H1 (cell line): ENCODE results near the gene ANKRD11. TPM values are rescaled to one million over a fixed set of nuclear protein-coding genes. Genes with fewer than 3 reads are reported as not detected.
A peak's percentile ranks its signal among the peaks of the same experiment; 100 is the strongest.

ENCODE experiments used
- CTCF ChIA-PET: fragments of 300-600 bp; sonication (Branson Sonifier 250); formaldehyde crosslinking; loops from one replicate; lab custom pipeline; 2021; ENCODE audit not compliant: partially characterized antibody; lab: Charles Lee
- POLR2A ChIA-PET: fragments of 300-600 bp; sonication (Branson Sonifier 250); formaldehyde crosslinking; loops from one replicate; lab custom pipeline; 2021; ENCODE audit warnings: inconsistent platforms; ENCODE audit not compliant: partially characterized antibody; lab: Charles Lee
- DNase-seq, 2 experiments: peaks; one replicate each; pipeline versions ENCODE4 v3.0.0 to v3.0.0-alpha.2; 2010 to 2022; ENCODE audit warnings: low spot score in 2 of 2, low read depth in 1 of 2, mixed read lengths in 1 of 2
- FAIRE-seq: peaks from 2 replicates; lab custom pipeline; 2011; peaks lifted over from hg19 to GRCh38; lab: Jason Lieb, UNC
- H2AFZ ChIP-seq: 2 replicates; pipeline ENCODE4 v1.8.1; 2012; ENCODE audit warnings: low read length, inconsistent platforms
- H2AK5ac ChIP-seq: 2 replicates; pipeline ENCODE4 v1.6.1; 2013; ENCODE audit warnings: low read depth, low read length
- H2BK120ac ChIP-seq: replicated peaks from 2 replicates; pipeline ENCODE3; 2013; ENCODE audit warnings: low read depth, low read length, inconsistent platforms
- H2BK12ac ChIP-seq: 2 replicates; pipeline ENCODE4 v1.6.1; 2013; ENCODE audit warnings: low read depth, low read length
- H2BK15ac ChIP-seq: 2 replicates; pipeline ENCODE4 v1.6.1; 2013; ENCODE audit warnings: low read length
- H2BK20ac ChIP-seq: 2 replicates; pipeline ENCODE4 v1.6.1; 2013; ENCODE audit warnings: low read length
- H2BK5ac ChIP-seq: 2 replicates; pipeline ENCODE4 v1.6.1; 2013; ENCODE audit warnings: low read depth, low read length
- H3K14ac ChIP-seq: 2 replicates; pipeline ENCODE4 v1.6.1; 2013; ENCODE audit warnings: inconsistent platforms; ENCODE audit not compliant: insufficient read length
- H3K18ac ChIP-seq: 2 replicates; pipeline ENCODE4 v1.6.1; 2013; ENCODE audit warnings: low read length; ENCODE audit errors: extremely low read depth
- H3K23ac ChIP-seq: 2 replicates; pipeline ENCODE4 v1.6.1; 2013; ENCODE audit warnings: inconsistent platforms; ENCODE audit not compliant: insufficient read length
- H3K23me2 ChIP-seq: 2 replicates; pipeline ENCODE4 v1.6.1; 2013; ENCODE audit warnings: low read depth, low read length
- H3K27ac ChIP-seq: 2 replicates; pipeline ENCODE4 v1.6.1; 2011; ENCODE audit warnings: low read depth, low read length, inconsistent platforms
- H3K27me3 ChIP-seq, 4 experiments: replicated peaks in 1 of 4; 1 replicate in 1 of 4; 2 replicates in 3 of 4; pipeline versions ENCODE4 v1.6.1 to v1.8.1; 2011 to 2013; ENCODE audit warnings: low read length in 3 of 4, mild to moderate bottlenecking in 3 of 4, inconsistent platforms in 2 of 4, mixed read lengths in 2 of 4, moderate library complexity in 1 of 4; ENCODE audit not compliant: control insufficient read depth in 3 of 4, insufficient read depth in 3 of 4; ENCODE audit errors: extremely low read depth in 1 of 4
- H3K36me3 ChIP-seq, 4 experiments: 2 replicates each; pipeline versions ENCODE4 v1.6.1 to v1.8.1; 2011 to 2013; ENCODE audit warnings: mild to moderate bottlenecking in 4 of 4, low read length in 3 of 4, moderate library complexity in 2 of 4, control low read depth in 1 of 4, inconsistent platforms in 1 of 4; ENCODE audit not compliant: insufficient read depth in 4 of 4, control insufficient read depth in 2 of 4
- H3K4ac ChIP-seq: replicated peaks from 2 replicates; pipeline ENCODE3; 2013; ENCODE audit warnings: low read length, low read depth, mixed read lengths, inconsistent platforms; ENCODE audit not compliant: insufficient read length
- H3K4me1 ChIP-seq, 4 experiments: replicated peaks in 1 of 4; 1 replicate in 1 of 4; 2 replicates in 3 of 4; pipeline versions ENCODE4 v1.6.1 to v1.8.1; 2011 to 2013; ENCODE audit warnings: low read length in 3 of 4, inconsistent platforms in 2 of 4, mixed read lengths in 1 of 4; ENCODE audit not compliant: insufficient read depth in 4 of 4, control insufficient read depth in 3 of 4
- H3K4me2 ChIP-seq, 2 experiments: 2 replicates each; pipeline versions ENCODE4 v1.6.1 to v1.8.1; 2011 to 2013; ENCODE audit warnings: low read depth in 2 of 2, low read length in 2 of 2, control low read depth in 1 of 2, inconsistent platforms in 1 of 2, mild to moderate bottlenecking in 1 of 2; ENCODE audit not compliant: insufficient read depth in 1 of 2
- H3K4me3 ChIP-seq, 4 experiments: fragments of 200-600, 300-600 bp in 1 of 4; sonication (generic), shearing (Covaris generic), sonication (Bioruptor Twin) in 1 of 4; 2 replicates each; pipeline versions ENCODE4 v1.5.1 to v1.8.1; 2011 to 2016; ENCODE audit warnings: low read length in 4 of 4, low read depth in 3 of 4, control low read depth in 2 of 4, inconsistent platforms in 2 of 4, mild to moderate bottlenecking in 2 of 4, mixed read lengths in 1 of 4, moderate library complexity in 1 of 4; ENCODE audit not compliant: insufficient read depth in 2 of 4; ENCODE audit errors: extremely low read depth in 1 of 4
- H3K56ac ChIP-seq: replicated peaks from 2 replicates; pipeline ENCODE3; 2013; ENCODE audit warnings: low read depth, mild to moderate bottlenecking, mixed read lengths, low read length, inconsistent platforms; ENCODE audit not compliant: insufficient read length
- H3K79me1 ChIP-seq: 2 replicates; pipeline ENCODE4 v1.6.1; 2013; ENCODE audit warnings: low read depth, low read length, control low read depth
- H3K79me2 ChIP-seq, 2 experiments: 2 replicates each; pipeline versions ENCODE4 v1.6.1 to v1.8.1; 2012 to 2013; ENCODE audit warnings: low read length in 2 of 2, mild to moderate bottlenecking in 2 of 2, inconsistent platforms in 1 of 2; ENCODE audit not compliant: insufficient read depth in 2 of 2, control insufficient read depth in 1 of 2
- H3K9ac ChIP-seq, 4 experiments: replicated peaks in 1 of 4; 1 replicate in 1 of 4; 2 replicates in 3 of 4; pipeline versions ENCODE4 v1.6.1 to v1.8.1; 2011 to 2013; ENCODE audit warnings: low read depth in 3 of 4, low read length in 3 of 4, control low read depth in 2 of 4, mild to moderate bottlenecking in 2 of 4, moderate library complexity in 2 of 4, inconsistent platforms in 1 of 4; ENCODE audit errors: extremely low read depth in 1 of 4
- H3K9me3 ChIP-seq, 2 experiments: 2 replicates each; pipeline versions ENCODE4 v1.6.1 to v1.8.1; 2012 to 2013; ENCODE audit warnings: mild to moderate bottlenecking in 2 of 2, moderate library complexity in 2 of 2, control low read depth in 1 of 2, inconsistent platforms in 1 of 2, low read depth in 1 of 2, low read length in 1 of 2, mixed read lengths in 1 of 2; ENCODE audit not compliant: insufficient read depth in 2 of 2
- H4K20me1 ChIP-seq, 2 experiments: replicated peaks in 1 of 2; 2 replicates each; pipeline versions ENCODE3 to v1.8.1; 2011 to 2013; ENCODE audit warnings: inconsistent platforms in 2 of 2, low read length in 2 of 2, mild to moderate bottlenecking in 1 of 2; ENCODE audit not compliant: insufficient read depth in 2 of 2, control insufficient read depth in 1 of 2
- H4K5ac ChIP-seq: 2 replicates; pipeline ENCODE4 v1.6.1; 2013; ENCODE audit warnings: low read length, low read depth, mixed read lengths, inconsistent platforms; ENCODE audit not compliant: insufficient read length
- H4K8ac ChIP-seq: 2 replicates; pipeline ENCODE4 v1.8.0; 2013; ENCODE audit warnings: mild to moderate bottlenecking, moderate library complexity, low read length, inconsistent platforms; ENCODE audit not compliant: insufficient read depth; ENCODE audit errors: extremely low read depth
- H4K91ac ChIP-seq: replicated peaks from 2 replicates; pipeline ENCODE3; 2013; ENCODE audit warnings: low read length, mixed read lengths, inconsistent platforms; ENCODE audit not compliant: insufficient read length
- CBX5 ChIP-seq: fragments of 300-800, 300-1000 bp; sonication (generic); IDR thresholded peaks from 2 replicates; pipeline ENCODE4 v1.7.1; 2016; ENCODE audit warnings: antibody characterized with exemption, low read length, low read depth
- CTBP2 ChIP-seq: IDR thresholded peaks from 2 replicates; pipeline ENCODE4 v1.7.0; 2011; ENCODE audit warnings: borderline replicate concordance, mild to moderate bottlenecking, moderate library complexity, mixed read lengths, low read length; ENCODE audit not compliant: insufficient read depth, insufficient read length
- CTCF ChIP-seq, 3 experiments: IDR thresholded peaks; 1 replicate in 2 of 3; 2 replicates in 1 of 3; pipeline versions ENCODE4 v1.5.1 to v1.6.1; 2011; ENCODE audit warnings: low read length in 3 of 3, mild to moderate bottlenecking in 3 of 3, inconsistent platforms in 2 of 3, low read depth in 1 of 3, moderate library complexity in 1 of 3; ENCODE audit not compliant: insufficient read depth in 1 of 3; ENCODE audit errors: control extremely low read depth in 1 of 3
- GABPA ChIP-seq: IDR thresholded peaks from 2 replicates; pipeline ENCODE4 v1.6.1; 2011; ENCODE audit warnings: mild to moderate bottlenecking, low read length, moderate library complexity, borderline replicate concordance; ENCODE audit not compliant: insufficient read depth
- JUN ChIP-seq: IDR thresholded peaks from 2 replicates; pipeline ENCODE4 v1.6.1; 2011; ENCODE audit warnings: low read depth, mild to moderate bottlenecking, improper control_type of control experiment, low read length
- JUND ChIP-seq: IDR thresholded peaks from 2 replicates; pipeline ENCODE4 v1.6.1; 2011; ENCODE audit warnings: mild to moderate bottlenecking, improper control_type of control experiment, low read length
- PHF8 ChIP-seq: fragments of 200-600 bp; sonication (generic); conservative IDR thresholded peaks from 2 replicates; pipeline ENCODE4 v1.7.1; 2012; ENCODE audit warnings: low read depth, mild to moderate bottlenecking, inconsistent platforms, low read length, moderate library complexity
- RAD21 ChIP-seq, 2 experiments: IDR thresholded peaks in 1 of 2; conservative IDR thresholded peaks in 1 of 2; 2 replicates each; pipeline ENCODE4 v1.6.1; 2011; ENCODE audit warnings: low read depth in 2 of 2, low read length in 2 of 2, improper control_type of control experiment in 1 of 2, inconsistent platforms in 1 of 2, mild to moderate bottlenecking in 1 of 2, moderate library complexity in 1 of 2
- TAF1 ChIP-seq: IDR thresholded peaks from 2 replicates; pipeline ENCODE4 v1.6.1; 2011; ENCODE audit warnings: mild to moderate bottlenecking, low read depth, low read length
- WGBS, 2 experiments: shearing (Covaris generic) in 1 of 2; methylation state at CpG; one replicate each; pipeline versions ENCODE4 v1.1.6 to v1.1.7; 2013 to 2015; ENCODE audit warnings: low lambda C conversion rate in 2 of 2, mixed read lengths in 2 of 2, inconsistent platforms in 1 of 2, low coverage in 1 of 2, missing lambda C conversion rate in 1 of 2; ENCODE audit not compliant: insufficient replicate concordance in 2 of 2, insufficient coverage in 1 of 2, insufficient read length in 1 of 2; ENCODE audit errors: extremely low coverage in 1 of 2, missing lambda C conversion rate in 1 of 2; 5-methylcytosine and 5-hydroxymethylcytosine counted together
- polyA plus RNA-seq, 7 experiments: library from polyadenylated mRNA; depleted of rRNA in 3 of 7; stranded (reverse) in 5 of 7; unstranded in 2 of 7; fragments of >200 nt in 5 of 7; fragments of 200-250 nt in 2 of 7; gene quantifications; 1 replicate in 5 of 7; 2 replicates in 1 of 7; 4 replicates in 1 of 7; pipeline versions ENCODE4 v1.2.1 to v1.2.3, GENCODE V29; 2011 to 2013; ENCODE audit warnings: missing spikeins in 2 of 7, mixed read lengths in 2 of 7
- total RNA-seq: library from RNA; stranded (reverse); fragmentation: NEBNext Ultra II Directional; extraction: Animal tissue kit (Norgen Biotek cat#: 25700); gene quantifications from 2 replicates; pipeline ENCODE4 v1.2.1, GENCODE V29; 2021

The ANKRD11 gene
- total and polyA plus RNA-seq, 2 of the 8 experiments (the other 6 are each of a cell fraction or from before 2014, with no cell fraction given), result 46.5 to 142 TPM

GRCh38 chr16:89264800-89265550, 225.4 kb downstream of the ANKRD11 start:
- POLR2A ChIA-PET, result interaction anchor here (0.8 to 1.7 kb wide), 11 partner anchors 8 to 1531 kb away, joined by 3 to 6 read pairs (median 3); no protein-coding TSS in a partner anchor
- CTCF ChIA-PET, result interaction anchor here (0.8 to 4.6 kb wide), 6 partner anchors 9 to 293 kb away, joined by 3 to 26 read pairs (median 6); no protein-coding TSS in a partner anchor
- TF ChIP-seq PHF8 (no peak), JUN (no peak), CBX5 (no peak), CTBP2 (no peak), TAF1 (no peak), CTCF (IDR thresholded peaks at IDR 0.05; ENCODE audit: control extremely low read depth in 1 of 3, insufficient read depth in 1 of 3, low read depth in 1 of 3, low read length in 3 of 3) (no peak), RAD21 (IDR thresholded peaks at IDR 0.05 in 1 of 2, conservative IDR thresholded peaks at IDR 0.05 in 1 of 2; ENCODE audit: low read depth in 2 of 2, low read length in 2 of 2) (no peak), GABPA (no peak), JUND (no peak)

More at GRCh38 chr16:89264800-89265550, 225.4 kb downstream of the ANKRD11 start:
- WGBS, 2 experiments, result 86% methylated on average over 15 of the region's 19 CpGs; no CpG with 5 or more reads in 1 of the 2 experiments
- Histone ChIP-seq H3K4me3 (no peak overlapping the region), H4K8ac (no peak overlapping the region), H2BK15ac (no peak overlapping the region), H2BK12ac (no peak overlapping the region), H3K9me3 (no peaks in the 10 kb centered on the region; a peak in 1 of 4 replicates), H2BK120ac (no peak overlapping the region), H3K23ac (no peak overlapping the region), H3K14ac (no peak overlapping the region), H4K20me1 (peaks cover 0 to 7% of the 10 kb centered on the region in 2 experiments), H3K4me1 (no peaks in the 10 kb centered on the region), H3K4ac (no peak overlapping the region), H4K91ac (no peak overlapping the region), H3K23me2 (no peaks in the 10 kb centered on the region), H3K36me3 (peaks cover 1 to 25% (median 12%) of the 10 kb centered on the region in 4 experiments; a peak in 6 of 8 replicates), H3K18ac (no peak overlapping the region), H2BK5ac (0 out of 2 replicates have a peak overlapping the region, but pooled peaks have one; percentile 35), H2AK5ac (no peak overlapping the region), H4K5ac (no peak overlapping the region), H3K79me1 (peaks cover 2% of the 10 kb centered on the region), H3K56ac (no peak overlapping the region), H3K9ac (no peak overlapping the region), H3K27ac (no peak overlapping the region), H3K27me3 (no peaks in the 10 kb centered on the region), H2BK20ac (no peak overlapping the region), H3K79me2 (no peaks in the 10 kb centered on the region), H3K4me2 (no peak overlapping the region), H2AFZ (no peak overlapping the region)
- no peak for DNase-seq
- no peak for FAIRE-seq
